SW480 (cell line): ENCODE data around the gene LARP6.
A peak's percentile ranks its signal among the peaks of the same experiment; 100 is the strongest.
"Not testable (repeated sequence)": the region's sequence is repeated elsewhere in the genome, so short reads cannot be mapped to it uniquely, and the experiment has no call there.

Source experiments
- DNase-seq: peaks from one replicate; pipeline ENCODE4 v3.0.0-alpha.2; 2016; ENCODE audit warnings: low spot score

The LARP6 gene

GRCh38 chr15:70829371-70830166 lies 24.4 kb downstream of the LARP6 start:
- no peak for DNase-seq

DNA sequence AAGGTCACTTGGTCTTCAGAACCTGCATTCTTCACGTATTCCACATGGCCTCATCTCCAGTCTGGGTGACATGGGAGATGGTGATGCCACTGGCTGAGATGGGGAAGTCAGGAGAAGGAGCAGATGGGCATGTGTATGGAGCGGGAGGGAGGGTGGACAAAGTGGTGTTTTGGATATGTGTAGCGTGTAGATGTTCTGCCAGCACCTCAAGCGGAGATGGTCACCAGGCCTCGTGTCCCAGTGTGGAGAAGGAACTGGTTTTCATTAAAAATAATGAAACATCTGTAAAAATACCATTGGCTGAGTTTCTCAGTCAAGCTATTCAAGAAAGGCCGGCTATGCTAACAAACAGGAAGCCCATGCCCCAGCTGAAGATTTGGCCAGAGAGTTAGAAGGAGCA lies 26.2 kb downstream of the LARP6 start:
- DNase-seq, result no peak

DNA sequence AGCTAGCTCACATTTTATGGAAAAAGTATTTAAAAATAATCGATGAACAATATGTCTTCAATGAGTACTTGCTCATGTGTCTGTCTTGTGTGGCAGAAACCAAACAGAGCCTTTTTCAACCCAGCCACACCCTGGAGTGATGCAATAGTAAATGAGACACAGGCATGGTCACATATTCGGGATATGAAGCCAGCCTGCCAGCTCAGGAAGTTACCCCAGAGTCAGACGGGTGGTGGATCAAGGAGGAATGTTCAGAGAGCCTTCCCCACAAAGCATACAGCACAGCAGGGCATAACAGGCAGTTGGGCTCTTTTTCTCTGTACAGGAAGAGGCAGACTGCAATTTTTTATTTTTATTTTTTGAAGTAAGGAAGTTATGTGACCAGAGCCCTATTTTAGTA lies 27.3 kb downstream of the LARP6 start:
- peak; percentile 78 for DNase-seq

- no peak for DNase-seq
These were observed 28.1 kb downstream of the LARP6 start for GRCh38 chr15:70825841-70826240.

- DNase-seq, result no peak
These were observed 30.8 kb downstream of the LARP6 start for GRCh38 chr15:70823196-70823595.

GRCh38 chr15:70820214-70820613 lies 33.7 kb downstream of the LARP6 start:
- DNase-seq, result no peak

DNA sequence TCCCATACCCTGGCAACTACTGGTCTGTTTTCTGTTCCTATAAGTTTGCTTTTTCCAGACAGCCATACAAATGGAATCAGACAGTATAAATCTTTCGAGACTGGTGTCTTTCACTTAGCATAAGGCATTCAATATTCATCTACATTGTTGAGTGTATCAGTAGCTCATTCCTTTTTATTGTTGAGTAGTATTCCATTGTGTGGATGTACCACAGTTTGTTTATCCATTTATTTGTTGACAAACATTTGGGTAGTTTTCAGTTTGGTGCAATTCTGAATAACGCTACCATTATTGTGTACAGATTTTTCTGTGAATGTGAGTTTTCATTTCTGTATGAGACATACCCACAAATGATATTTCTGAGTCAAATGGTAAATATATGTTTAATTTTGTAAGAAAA lies 35.4 kb downstream of the LARP6 start:
- no peak for DNase-seq

DNA sequence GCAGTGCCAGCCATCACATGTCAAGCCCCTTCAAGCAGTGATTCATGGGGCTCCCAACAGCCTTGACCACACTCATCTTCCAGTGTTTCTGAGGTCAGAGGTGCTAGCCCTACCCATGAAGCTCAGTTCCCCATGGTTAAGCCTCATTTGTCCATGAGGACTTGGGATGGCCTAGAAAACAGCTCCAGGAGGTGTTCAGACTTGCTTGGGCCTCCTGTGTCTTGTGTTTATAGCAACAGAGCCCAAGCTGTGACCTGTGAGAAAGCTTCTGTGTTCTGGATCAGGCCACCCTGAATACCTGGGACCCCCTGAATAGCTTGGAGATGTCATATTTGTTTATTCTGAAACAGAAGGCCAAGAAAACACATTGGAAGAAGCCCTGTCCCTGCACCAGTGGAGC lies 36.7 kb downstream of the LARP6 start:
- no peak for DNase-seq

- no peak for DNase-seq
These were observed 38.4 kb downstream of the LARP6 start for GRCh38 chr15:70815604-70816003.

GRCh38 chr15:70815011-70815410 lies 38.9 kb downstream of the LARP6 start:
- not testable (repeated sequence) for DNase-seq

- peak; percentile 86 for DNase-seq
These were observed 41.1 kb downstream of the LARP6 start for GRCh38 chr15:70812827-70813364.

DNA sequence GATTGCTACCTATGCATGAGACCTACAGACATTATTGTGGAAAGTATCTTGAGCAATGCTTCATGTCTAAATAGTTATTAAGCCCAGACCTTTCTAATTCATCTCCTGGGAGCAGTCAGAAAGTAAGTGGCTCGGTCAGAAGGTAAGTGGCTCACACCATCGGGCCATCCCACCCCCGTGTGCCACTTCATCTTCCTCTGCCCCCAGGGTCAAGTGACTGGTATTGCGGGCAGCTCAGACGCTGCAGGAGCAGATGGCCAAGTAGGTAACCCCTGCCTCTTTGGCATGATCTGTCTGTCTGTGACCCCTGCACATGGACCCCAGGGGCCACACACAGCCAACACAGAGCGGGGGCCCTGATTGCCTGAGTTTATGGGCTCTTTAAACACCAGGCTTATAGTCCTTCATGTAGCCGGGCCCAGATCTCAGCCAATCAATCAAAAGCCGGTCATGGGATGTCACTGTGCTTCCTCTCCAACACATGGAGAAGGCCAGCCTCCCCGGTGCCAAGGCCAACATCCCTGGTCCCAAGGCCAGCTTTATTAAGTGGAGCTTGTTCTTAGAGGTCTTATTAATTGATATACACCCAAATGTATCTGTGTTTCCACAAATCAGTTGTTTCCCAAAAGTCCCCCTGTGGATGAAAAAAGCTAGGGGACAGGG lies 42.9 kb downstream of the LARP6 start:
- no peak for DNase-seq

DNA sequence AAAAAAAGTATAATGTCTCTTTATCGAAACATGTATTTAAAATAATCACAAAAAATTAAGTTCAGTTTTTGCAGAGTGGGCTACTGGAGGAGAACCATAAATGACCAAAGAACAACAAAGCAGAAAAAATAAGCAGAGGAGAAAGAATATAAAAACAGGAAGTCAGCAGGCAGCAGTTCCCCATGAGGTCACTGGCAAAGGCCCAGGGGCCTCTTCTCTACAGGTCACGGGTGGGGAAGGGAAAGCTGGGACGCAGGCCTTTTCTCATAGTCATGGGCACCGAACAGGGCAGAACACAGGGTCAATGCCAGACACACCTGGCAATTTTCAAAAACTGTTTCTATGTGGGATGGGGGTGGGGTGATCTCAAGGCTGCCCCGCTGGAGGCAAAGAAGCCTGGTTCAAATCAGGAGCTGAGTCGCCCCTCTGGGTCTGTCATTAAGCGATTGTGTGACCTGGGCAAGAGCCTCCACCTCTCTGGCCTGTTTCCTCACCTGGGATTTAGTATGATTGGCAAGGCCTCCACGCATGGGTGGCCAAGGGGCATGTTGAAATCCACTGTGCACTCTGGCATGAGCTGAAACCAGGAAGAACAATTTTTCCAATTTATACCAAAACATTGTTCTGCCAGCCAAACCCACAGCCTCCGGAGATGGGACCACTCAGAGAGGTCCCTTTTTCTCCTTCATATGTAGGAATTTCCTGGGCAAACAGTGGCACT lies 46.8 kb downstream of the LARP6 start:
- no peak for DNase-seq

DNA sequence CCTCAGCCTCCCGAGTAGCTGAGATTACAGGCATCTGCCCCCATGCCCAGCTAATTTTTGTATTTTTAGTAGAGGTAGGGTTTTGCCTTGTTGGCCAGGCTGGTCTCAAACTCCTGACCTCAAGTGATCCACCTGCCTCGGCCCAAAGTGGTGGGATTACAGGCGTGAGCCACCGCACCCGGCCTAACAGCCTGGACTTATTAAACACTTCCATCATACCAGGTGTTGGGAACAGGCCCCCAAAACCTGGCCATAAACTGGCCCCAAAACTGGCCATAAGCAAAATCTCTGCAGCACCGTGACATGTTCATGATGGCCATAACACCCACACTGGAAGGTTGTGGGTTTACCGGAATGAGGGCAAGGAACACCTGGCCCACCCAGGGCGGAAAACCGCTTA lies 49.6 kb downstream of the LARP6 start:
- not testable (repeated sequence) for DNase-seq

GRCh38 chr15:70802629-70803028 lies 51.3 kb downstream of the LARP6 start:
- DNase-seq, result no peak

DNA sequence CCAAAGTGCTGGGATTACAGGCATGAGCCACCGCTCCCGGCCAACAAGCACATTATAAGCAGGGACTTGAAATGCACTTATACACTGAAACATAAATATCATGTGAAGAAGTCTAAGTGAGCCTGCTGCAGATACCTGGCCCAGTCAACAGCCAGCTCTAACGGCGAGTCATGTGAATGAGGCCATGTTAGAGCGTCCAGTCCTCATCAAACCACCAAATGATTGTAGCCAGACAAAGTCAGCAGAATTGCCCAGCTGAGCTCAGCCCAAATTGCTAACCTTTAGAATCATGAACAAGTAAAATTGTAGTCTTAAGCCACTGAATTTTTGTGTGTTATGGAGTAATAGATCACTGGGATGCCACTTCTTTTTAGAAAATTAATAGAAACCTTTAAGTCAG lies 52.8 kb downstream of the LARP6 start:
- DNase-seq, result no peak

DNA sequence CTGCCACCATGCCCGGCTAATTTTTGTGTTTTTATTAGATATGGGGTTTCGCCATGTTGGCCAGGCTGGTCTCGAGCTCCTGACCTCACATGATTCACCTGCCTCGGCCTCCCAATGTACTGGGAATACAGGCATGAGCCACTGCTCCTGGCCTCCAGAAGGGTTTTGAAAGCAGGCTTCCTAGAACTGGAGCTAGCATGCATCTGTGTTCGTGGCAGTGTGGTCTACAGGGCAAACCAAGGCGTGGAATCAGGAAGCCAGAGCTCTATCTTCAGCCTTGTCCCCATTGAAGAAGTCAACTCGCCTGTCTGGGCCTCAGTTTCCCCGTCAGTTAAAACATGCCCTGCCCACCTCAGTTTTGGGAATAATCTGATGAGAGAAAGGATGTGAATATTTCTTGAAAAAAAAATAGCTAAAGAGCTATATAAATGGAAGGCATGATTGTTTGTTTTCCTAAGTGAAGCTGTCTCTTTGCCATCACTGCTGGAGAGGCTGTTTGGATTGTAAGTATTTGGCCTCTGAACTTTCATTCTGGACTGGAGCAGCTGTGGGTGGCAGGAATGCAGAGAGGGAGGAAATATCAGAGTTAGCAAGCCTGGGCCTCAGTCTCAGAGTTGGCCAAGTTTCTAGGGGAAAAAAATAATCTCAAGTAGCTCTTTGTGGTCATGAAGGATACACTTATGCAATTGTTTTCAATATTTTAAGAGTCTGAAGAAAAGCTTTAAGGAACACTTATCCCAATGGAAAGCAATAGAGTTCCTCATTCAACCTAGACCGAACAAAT lies 54.1 kb downstream of the LARP6 start:
- DNase-seq, result no peak

DNA sequence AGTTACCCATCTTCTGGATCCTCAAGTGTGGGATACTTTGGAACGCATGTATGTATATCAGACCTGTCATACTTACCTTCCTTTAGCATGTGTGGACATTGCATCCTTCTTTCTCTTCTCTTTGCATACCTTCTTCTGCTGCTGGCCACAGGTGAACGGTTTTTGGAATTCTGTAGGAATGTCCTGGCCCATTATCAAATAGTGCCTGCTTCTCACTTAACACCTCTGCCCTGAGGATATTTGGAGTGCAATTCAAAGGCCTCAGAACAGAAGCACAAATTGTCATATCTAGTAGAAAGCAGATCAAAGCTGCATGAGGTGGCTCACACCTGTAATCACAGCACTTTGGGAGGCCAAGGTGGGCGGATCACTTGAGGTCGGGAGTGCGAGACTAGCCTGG lies 56.5 kb downstream of the LARP6 start:
- DNase-seq, result no peak

- no peak for DNase-seq
These were observed 57.2 kb downstream of the LARP6 start for GRCh38 chr15:70796516-70797310.

- peak; percentile 89 for DNase-seq
These were observed 58.7 kb downstream of the LARP6 start for GRCh38 chr15:70795311-70795665.

- DNase-seq, result peak; percentile 36
These were observed 59.2 kb downstream of the LARP6 start for GRCh38 chr15:70794596-70795310.
